Uterine smooth muscle cell (primary cell): ENCODE results near the gene GMEB1. TPM values are rescaled to one million over a fixed set of nuclear protein-coding genes. Genes with fewer than 3 reads are reported as not detected.

Experiments
- total RNA-seq: library from RNA; depleted of rRNA; stranded (reverse); fragments of >200 nt; gene quantifications from 2 replicates; pipeline ENCODE4 v1.2.3, GENCODE V29; 2014

GMEB1 gene, protein sequence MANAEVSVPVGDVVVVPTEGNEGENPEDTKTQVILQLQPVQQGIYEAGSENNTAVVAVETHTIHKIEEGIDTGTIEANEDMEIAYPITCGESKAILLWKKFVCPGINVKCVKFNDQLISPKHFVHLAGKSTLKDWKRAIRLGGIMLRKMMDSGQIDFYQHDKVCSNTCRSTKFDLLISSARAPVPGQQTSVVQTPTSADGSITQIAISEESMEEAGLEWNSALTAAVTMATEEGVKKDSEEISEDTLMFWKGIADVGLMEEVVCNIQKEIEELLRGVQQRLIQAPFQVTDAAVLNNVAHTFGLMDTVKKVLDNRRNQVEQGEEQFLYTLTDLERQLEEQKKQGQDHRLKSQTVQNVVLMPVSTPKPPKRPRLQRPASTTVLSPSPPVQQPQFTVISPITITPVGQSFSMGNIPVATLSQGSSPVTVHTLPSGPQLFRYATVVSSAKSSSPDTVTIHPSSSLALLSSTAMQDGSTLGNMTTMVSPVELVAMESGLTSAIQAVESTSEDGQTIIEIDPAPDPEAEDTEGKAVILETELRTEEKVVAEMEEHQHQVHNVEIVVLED
- total RNA-seq: 7.4 and 10.7 TPM in 2 replicates

DNA sequence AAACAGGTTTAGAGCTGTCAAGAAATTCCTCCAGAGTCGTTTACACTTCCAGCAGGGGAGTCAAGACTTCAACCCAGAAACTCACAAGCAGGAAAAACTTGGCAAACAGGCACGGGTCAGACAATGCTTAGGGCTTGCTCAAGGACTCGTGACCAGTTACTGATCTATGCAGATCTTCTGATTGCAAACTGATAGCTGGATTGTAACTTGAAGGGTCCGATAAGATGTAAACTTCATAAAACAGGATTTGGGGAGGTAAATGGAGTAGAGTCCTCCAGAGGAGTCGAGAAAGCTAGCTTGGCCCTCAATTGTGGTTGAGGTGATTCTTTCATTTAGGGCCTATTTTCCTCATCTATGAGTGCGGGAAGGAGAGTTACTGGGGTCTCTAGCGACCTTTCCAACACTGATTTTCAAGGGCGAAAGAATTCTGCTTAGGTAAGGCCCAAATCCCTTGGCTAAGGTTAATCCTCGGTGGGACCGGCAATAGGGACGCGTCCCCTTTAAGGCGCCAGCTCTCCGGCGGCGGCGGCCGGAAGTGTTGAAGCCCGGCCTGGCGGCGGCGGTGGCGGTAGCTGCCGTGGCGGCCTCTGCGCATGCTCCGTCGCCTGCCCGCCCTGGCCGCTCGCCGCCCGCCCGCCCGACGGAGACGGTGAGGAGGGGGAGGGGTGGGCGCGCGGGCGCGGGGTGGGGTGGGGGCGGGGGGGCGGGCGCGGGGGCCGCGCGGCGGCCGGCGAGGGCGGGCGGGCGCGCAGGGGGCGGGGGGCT, at the start of gene GMEB1:
TSS of gene GMEB1 (plus strand) at position 594 of the 765 bp plus-strand sequence. CDS start 14,829 bp downstream, outside the sequence.

DNA sequence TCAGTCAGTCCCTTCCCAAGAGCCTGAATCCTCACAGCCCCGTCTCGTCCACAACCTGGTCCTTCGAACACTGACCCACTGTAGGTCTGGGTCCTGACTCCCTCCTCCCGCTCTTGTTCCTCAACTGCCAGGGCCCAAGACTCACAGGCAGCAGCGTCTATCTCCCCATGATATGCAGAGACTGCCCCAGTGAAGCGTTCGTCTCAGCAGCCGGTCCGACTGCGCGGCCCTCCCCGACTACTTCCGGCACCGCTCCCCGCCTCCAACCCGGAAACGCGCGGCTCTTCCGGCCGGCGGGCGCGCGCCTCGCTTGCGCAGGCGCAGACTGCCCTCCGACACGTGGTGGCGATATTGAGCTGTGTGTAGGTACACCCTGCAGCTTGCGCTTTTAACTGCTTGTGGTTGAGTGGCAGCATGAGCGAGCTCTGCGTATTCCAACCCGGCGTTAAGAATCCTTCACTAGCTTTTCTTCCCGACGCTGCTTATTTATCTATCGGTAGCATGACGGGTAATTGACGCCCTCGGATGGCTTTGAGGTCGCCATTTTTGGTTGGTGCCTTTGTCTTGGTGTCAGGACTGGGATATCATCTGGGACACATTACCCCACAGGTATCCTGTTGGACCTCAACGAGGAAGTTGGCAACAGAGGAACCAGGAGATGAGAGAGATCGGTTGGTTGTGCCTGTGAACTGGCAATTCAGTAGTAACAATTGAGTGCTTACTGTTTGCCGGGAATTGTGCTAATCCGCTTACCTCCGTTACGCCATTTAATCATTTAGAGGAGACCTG, 25.5 kb upstream of the GMEB1 start, which contains the start of gene TAF12:
TSS of gene TAF12 (minus strand) at position 221 of the 789 bp plus-strand sequence. CDS start 20,986 bp downstream, outside the sequence.

DNA sequence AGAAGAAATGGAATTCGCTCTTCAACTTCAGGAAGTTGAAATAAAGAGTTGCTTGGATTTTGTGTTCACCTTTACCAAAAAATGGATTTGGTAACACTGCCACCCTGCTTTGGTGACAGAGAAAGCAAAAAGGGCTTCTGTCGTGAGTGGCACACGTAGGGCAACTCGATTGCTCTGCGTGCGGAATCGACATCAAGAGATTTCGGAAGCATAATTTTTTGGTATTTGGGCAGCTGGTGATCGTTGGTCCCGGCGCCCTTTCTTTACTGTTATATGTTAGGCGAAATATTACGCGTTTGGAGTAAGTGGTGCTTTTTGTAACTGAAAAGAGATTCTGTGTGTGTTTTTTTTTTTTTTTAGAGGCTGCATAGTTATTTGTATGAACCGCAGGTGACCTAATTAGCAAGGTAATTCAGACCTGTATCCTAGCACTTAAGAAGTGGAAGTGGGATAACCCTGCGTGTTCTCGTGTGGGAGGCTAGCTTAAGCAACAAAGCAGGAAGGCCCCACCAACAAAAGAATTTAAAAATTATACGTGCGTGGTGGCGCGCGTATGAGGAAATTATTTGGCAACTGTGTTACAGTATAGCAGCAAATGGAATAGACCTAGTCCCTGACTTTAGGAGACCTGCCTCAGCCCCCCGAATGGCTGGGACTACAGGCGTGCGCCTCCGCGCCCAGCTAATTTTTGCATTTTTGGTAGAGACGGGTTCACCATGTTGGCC, 19.9 kb upstream of the GMEB1 start, which contains the start of gene RNU11:
TSS of gene RNU11 (plus strand) at position 127 of the 725 bp plus-strand sequence.

DNA sequence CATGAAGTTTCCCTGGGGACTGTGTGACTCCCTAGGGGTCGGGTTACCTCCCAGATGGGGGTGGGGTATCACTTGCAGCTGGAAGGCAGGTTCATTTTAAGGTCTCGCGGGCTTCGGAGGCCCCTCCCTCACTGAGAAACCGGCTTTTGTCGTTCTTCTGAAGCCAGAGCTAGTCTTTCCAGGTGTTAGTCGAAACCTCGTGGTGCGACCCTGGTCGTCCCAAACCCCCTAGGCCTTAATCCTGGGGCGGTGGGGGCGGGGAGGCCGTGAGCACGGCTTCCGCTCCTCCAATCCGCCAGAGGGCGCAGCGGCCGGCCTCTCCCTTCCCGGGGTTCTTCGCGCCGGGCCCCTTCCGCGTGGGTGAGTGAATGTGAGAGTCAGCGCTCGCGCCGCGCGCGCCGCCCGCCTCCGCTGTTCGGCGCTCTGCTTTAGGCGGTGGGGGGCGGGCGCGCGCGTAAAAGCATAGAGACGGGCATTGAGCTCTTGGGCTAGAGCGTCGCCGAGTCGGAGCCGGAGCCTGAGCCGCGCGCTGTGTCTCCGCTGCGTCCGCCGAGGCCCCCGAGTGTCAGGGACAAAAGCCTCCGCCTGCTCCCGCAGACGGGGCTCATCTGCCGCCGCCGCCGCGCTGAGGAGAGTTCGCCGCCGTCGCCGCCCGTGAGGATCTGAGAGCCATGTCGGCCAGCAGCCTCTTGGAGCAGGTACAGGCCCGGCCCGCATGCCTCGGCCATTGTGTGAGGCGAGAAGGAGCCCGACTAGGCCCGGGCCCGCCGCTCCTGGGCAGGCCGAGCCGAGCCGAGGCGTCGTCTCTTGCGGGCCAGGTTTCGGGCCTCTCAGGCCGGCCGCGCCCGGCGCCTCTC, 68.1 kb downstream of the GMEB1 start, which contains the start of gene YTHDF2:
TSS of gene YTHDF2 (plus strand) at position 491 of the 857 bp plus-strand sequence. CDS start at position 672, 181 bp downstream.

Other genes starting within 250 kb of the GMEB1 start
- gene RCC1, start 162.7 kb upstream of the GMEB1 start, total RNA-seq: 70.5 and 87.7 TPM in 2 replicates
- gene TRNAU1AP, start 115.7 kb upstream of the GMEB1 start, total RNA-seq: 24.0 and 33.1 TPM in 2 replicates
- 2.3 and 3.2 TPM in 2 replicates for gene RAB42, start 76.5 kb upstream of the GMEB1 start, total RNA-seq
- gene TAF12, start 25.7 kb upstream of the GMEB1 start, total RNA-seq: 46.8 and 47.1 TPM in 2 replicates
- not detected in 2 replicates for gene RNU11, start 20.2 kb upstream of the GMEB1 start, total RNA-seq
- 53.9 and 63.7 TPM in 2 replicates for gene YTHDF2, start 68.2 kb downstream of the GMEB1 start, total RNA-seq
- gene OPRD1, start 143.4 kb downstream of the GMEB1 start, total RNA-seq: not detected in 2 replicates
- 15.9 and 35.4 TPM in 2 replicates for gene EPB41, start 245.8 kb downstream of the GMEB1 start, total RNA-seq